ENCODE results near the gene PDGFD.

PDGFD gene

DNA sequence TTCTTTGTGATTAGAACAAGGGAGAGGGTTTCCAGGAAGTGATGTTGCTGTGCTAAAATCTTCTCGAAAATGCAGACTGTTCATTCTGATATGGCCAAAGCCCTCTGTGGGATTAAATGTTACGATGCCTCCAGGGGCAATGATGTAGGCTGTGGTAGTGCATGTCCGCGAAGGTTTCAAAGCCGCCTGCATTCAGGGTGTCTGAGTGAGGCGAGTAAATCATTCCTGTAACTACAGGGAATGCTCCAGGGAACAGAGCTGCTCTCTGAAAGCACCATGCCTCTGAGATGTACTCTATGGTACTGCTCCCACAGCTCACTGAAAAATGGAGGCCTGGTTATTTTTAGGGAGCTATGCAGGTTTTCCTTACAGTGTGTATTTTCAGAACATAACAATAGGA is 21.2 kb downstream of the PDGFD start:
- DNase-seq = no peak

DNA sequence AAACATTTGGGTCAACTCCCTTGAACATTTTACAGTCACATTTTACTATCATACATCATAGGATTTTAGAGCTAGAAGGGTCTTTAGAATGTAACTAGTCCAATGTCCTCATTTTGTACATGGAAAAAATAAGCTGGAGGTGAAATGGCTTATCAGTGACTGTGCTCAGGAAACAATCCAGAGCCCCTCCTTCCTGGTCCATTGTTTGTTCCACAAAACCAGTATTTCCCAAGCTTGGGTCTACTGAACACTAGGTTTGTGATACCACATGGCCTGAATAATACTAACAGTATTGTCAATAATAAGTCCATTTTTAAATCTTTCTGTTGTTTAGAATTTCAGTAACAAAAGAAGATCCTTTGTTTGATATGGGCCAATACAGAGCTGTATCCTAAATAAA is 27.1 kb downstream of the PDGFD start:
- no peak for DNase-seq

DNA sequence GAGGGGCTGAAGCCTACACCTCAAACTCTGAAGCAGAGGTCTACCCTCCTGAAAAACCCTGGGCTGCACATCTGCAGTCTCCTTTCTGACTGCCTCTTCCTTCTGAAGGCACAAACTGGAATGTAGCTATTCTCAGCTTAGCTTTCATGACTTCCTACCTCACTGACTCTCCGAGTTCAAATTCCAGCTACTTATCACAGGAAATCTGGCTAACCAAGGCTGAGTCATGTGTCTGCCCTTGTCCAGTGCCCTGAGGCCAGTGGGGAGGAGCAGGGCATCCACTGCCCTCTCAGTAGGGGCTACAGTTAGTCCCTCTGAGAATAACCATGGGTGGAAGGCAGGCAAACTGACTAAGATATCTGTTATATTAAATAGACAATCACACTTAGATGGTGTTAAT is 29.2 kb downstream of the PDGFD start:
- DNase-seq = no peak

DNA sequence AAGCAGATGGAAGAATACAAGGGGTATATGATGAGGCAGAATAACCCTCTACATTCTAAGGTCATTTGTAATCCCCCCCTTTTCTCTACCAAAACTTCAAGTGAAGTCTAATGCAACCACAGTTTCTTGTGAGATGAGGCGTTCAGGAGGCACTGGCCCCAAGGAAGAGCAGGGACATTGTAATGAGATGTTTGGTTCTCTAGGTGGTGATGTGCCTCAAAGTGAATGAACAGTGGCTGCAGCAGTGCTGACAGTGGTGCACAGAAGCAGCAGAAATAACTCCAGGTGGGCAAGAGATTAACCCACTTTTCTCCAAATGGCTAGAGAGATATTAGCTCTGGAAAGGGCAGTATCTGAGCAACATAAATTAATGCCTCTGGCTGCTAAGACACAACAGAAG is 33.8 kb downstream of the PDGFD start:
- DNase-seq = no peak

DNA sequence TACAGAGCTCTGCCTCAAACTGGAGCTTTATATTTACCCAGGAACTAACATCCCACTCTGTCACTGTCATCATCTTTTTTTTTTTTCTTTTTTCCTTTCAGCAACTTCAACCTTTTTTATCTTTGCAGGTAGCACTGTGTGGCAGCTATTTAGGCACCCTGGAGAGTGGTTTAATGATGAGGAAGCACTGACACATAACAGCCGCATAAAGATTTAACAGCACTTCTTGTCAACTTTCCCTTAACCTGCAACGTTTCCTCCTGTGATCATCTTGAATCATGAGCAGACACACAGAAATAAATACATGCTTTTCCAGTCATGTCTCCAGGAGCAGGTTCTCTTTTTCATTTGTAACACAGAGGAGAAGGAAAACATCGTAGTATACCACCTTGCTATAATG is 34.8 kb downstream of the PDGFD start:
- DNase-seq = no peak

DNA sequence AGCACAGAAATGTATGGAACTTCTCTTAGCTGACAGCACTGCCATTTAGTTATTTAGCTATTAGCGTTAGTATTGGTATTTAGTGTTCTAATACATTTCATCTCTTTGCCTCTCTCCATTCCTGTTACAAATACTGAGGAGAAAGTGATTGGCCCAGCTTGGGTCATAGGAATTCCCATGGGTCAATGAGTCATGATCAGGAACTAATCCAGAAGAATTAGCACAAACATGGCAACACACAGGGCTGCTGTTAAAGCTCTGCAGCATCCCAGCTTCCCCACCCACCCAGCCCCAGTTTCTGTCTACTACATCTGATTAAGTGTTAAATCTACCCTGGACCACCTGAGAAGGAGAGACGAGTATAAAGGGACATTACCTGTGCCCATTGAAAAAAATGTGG is 36.1 kb downstream of the PDGFD start:
- DNase-seq = no peak

DNA sequence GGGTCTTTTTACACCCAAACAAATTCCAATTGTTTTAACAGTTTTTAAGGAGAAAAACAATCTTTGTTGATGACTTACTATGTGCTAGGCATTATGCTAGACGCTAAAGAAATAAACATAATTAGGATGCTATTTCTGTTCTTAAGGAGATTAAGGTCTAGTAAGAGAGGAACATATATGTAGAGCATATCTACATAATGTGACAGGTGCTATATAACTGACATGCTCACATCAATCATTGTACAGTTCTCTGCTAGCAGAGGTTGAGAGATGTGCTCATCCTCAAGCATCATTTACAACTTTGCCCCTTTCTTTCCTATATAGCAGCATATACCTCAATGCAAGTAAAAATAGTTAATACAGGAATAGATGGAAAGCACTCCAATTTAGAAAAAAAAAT is 37.5 kb downstream of the PDGFD start:
- no peak for DNase-seq

DNA sequence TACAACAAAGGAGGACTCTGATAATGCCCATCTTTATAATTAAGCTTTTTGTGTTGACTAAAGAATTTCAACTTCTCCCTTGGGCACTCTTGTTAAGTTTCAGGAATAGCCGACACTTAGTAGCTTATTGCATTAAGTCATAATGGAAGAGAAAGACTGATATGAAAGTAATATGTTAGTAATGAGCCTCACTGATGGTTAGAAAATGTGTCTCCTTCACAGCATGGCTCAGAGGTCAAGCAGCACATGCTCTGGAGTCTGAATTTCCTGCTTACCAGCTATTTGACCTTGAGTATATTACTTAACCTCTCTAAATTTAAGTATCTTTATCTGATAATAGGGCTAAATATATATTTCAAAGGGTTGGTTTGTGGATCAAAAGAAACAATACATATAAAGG is 39.0 kb downstream of the PDGFD start:
- DNase-seq = no peak

DNA sequence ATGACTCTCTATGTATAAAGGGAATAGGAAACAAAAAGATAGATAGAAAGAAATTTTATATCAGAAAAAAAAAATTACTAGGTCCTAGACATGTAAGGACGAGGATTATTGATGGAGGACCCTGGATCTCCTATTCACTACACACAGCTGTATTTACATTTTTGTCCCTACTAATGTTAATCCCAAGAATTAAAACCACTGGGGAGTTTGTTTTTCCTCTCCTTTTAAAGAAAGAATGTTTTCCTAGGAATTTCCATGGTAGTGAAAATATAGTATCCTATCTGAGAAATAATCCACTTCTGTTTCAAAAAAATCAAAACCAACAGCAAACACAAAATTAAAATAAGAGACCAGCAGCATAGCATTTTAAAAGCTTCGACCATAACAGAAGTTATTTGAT is 41.1 kb downstream of the PDGFD start:
- DNase-seq = no peak

DNA sequence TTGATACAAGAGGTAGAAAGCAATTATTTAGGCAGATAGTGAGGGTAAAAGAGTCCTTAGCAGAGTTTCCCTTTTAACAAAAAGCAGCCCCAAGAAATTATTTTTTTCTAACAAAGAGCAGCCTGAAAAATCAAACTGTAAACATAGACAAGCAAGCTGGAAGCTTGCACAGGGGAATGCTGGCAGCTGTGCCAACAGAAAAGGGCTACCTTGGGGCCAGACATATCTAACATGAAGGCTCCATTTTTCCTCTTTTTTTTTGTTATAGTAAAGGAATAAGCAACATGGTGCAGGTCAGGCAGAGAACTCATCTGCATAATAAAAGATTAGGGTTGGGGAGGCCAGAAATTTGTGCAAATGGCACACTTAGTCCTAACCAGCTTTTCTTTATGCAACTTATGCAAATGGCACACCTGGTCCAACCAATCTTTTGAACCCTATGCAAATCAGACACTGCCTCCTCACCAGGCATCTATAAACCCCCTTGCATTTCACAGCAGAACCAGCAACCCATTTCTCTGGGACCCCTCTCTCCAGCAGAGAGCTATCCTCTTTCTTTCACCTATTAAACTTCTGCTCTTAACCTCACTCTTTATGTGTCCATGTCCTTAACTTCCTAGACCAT is 41.8 kb downstream of the PDGFD start:
- no peak for DNase-seq

DNA sequence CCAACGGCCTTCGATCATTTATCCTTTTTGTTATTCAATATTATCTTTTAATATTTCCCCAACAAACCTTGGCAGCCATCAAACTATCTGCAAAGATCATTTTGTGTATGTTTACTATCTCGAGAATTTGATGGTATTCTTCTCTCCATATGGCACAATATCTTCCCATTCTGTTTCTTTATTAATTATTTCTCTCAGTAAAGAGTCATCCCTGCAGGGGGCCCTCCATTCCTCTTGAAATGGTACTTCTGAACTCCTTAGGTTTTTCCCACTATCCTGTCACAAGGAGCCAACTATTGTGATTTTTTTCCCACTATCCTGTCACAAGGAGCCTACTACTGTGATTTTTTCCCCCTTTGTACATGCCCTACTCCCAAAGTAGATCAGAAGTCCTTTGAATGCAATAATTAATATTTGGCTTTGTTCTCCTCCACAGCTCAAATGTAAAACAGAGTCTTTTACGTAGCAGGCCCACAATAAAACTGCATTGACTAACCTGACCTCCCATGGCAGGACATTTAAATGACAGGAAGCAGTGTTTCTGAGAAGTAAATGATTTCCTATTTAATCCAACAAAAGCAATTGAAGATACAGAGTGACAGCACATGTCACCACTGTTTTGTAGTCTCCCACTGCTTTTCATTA is 43.3 kb downstream of the PDGFD start:
- no peak for DNase-seq

DNA sequence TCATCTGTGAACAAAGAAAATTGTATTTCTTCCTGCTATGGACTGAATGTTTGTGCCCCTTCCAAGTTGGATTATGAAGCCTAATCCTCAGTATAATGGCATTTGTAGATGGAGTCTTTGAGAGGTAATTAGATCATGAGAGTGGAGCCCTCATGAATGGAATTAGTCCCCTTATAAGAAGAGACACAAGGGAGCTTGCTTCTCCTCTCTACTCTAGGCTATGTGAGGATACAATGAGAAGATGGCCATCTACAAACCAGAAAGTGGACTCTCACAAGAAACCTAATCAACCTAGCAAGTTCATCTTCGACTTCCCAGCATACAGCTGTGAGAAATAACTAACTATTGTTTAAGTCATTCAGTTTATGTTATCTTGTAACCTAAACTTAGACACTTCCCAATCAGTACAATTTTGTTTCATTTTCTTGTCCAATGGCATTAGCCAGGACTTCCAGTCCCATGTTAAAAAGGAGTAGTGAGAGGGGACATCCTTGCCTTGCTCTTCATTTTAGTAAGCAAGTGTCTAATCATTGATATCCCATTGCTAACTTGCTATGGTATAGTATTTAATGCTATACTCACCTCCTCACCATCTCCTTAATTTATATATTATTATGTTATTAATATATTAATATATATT is 45.7 kb downstream of the PDGFD start:
- DNase-seq = no peak

DNA sequence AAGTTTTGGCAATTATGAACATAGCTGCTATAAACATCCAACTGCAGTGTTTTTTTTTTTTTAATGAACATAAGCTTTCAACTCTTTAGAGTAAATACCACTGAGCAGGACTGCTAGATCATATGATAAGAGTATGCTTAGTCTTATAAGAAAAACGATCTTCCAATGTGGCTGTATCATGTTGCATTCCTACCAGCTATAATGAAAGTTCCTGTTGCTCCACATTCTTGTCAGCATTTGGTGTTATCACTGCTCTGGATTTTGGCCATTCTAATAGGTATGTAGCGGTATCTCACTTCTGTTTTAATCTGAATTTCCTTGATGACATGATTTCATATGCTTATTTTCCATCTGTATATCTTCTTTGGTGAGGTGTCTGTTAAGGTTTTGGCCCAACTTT is 50.4 kb downstream of the PDGFD start:
- no peak for DNase-seq

DNA sequence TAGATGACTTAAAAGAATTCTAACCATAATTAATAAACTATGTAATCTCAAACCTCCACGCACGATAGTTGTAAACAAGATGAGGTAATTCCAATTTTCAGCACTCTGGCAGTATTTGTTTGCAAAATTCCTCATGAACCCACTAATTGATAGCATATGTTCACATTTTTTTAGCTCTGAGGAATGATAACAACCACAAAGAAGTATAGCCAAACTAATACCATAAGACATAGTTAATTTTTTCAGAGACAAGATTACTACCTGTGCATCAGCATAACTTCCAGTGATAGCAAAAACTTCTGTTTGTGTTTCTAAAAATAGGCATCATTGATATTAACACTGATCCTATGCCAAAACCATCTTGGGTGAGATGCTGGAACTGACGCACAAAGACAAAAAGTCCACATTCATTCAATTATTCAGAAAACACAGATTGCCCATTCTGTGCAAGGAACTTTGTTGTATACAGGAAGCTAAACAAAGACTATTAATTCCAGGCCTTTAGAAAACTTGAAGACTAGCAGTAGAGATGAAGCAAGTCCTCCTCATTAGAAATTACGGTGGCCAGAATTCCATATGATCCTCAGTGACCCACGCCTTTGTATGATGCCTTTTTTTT is 57.7 kb downstream of the PDGFD start:
- DNase-seq = no peak

DNA sequence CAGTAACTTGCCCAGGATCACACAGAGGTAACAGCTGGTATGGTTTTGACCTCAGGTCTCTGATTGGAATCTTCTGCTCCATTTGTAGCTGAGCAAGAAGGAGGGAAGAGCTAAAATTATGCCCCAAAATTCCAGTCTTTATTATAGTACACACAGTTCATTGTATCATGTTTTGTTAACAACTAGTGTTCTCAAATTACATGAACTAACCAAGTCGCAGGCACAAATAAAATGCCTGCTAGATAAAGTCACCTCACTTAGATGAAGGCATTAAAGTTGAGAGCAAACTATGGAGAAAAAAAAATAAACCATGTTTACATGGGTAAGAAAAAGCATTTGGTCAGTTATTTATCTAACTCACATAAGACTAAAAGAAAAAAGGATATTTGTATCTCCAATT is 58.8 kb downstream of the PDGFD start:
- no peak for DNase-seq

DNA sequence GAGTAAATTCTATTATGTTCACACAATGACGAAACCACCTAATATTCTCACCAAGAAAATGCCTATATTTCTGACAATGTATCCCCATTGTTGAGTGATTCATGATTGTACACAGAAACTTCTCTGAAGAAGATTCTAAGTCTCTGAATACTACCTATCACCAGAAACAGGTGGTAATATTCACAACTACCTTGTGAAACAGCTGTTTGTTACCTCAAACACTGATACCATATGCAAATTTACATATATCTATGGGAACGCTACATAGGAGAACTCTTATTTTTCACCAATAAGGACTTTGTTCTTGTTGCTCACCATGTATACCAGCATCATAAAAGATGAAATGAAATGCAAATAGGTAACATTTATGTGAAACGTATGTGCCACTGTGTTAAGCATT is 59.3 kb downstream of the PDGFD start:
- no peak for DNase-seq

DNA sequence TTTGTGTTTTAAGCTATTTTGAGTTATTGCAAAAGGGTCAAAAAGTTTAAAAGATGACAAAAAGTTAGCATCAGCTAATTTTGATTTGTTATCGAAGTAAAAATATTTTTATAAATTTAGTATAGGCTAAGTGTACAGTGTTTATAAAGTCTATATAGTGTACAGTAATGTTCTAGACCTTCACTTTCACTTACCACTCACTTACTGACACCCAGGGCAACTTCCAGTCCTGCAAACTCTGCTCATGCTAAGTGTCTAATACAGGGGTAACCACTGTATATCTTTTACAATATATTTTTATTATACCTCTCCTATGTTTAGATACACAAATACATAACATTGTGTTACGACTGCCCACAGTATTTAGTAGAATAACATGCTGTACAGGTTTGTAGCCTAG is 59.7 kb downstream of the PDGFD start:
- no peak for DNase-seq

DNA sequence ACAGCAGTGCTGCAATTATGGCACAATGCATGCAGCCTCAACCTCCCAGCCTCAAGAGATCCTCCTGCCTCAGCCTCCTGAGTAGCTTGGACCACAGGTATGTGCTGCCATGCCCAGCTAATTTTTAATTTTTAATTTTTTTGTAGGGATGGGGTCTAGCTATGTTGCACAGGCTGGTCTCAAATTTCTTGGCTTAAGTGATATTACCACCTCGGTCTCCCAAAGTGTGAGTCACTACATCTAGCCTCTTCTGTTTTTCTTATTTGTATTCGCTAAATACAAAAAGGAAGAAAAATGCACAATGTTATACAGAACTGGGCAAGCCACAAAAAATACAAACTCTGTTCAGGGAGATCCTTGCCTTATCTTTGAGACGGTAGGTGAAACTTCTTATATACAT is 65.4 kb downstream of the PDGFD start:
- DNase-seq = no peak

DNA sequence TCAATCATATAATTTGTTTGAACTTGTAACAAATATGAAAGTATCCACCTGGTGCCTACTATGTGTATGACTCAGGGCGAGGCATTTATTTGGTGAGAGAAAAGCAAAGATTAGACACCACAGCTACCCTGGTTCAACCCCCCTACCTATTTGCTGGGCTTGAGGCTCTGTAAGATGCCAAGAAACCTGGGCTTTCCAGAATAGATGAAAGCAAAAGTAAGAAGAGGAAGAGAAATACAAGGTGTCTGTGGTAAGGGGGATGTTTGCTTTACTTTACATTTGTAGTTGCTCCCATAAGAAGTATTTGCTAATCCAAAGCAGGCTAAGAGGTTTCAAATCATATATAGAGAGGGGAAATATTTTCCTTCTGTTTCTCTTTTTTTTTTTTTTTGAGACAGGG is 65.8 kb downstream of the PDGFD start:
- DNase-seq = no peak

DNA sequence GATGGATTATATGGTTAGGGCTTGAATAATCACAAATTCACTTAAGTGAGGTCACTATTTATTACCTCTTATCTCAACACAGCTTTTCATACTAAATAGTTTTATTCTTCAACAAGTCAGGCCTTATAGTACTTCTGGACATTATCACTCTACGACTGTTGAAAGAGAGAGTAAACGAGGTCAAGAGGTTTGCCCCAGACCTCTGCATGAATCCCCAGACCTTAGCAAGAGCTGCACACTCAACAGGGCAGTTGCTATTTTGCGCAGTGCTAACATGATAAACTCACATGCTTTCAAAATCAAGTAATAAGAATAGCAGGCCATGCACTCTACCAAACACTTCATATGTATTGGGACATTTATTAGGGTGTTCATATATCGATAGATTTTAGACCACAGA is 67.0 kb downstream of the PDGFD start:
- DNase-seq = no peak

DNA sequence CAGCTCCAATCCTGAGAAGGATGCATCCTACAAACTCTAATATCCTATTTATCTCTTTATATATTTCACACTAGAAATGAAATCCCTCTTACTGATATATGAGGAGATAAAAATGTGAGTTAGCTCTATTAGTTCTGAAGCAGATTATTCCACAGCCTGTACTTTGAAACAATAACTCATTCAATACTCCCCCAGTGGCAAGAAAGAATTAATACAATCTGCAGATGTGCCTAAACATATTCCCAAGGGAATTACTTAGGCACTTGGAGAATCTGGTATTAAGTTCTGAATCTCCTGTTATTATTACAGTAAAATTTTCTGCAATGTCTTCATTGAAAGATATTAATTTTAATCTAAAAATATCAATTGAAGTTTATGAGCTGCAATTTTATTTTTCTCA is 68.2 kb downstream of the PDGFD start:
- no peak for DNase-seq

DNA sequence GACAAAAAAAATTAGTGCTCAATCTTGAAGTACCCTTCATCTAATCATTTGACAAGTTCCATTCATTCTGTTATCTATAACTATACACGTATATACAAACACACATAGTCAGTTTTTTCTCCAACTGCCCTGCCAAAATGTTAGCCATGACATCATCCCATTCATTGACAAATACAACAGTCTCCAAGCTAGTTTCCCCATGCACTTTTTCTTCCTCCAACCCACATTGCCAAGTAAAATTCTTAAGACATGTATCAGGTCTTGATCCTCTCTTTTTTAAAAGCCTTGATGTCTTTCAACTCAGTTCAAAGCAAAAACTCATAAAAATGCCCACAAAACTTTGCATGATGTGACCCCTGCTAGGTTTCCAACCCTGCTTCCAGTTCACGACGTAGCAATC is 69.4 kb downstream of the PDGFD start:
- no peak for DNase-seq

DNA sequence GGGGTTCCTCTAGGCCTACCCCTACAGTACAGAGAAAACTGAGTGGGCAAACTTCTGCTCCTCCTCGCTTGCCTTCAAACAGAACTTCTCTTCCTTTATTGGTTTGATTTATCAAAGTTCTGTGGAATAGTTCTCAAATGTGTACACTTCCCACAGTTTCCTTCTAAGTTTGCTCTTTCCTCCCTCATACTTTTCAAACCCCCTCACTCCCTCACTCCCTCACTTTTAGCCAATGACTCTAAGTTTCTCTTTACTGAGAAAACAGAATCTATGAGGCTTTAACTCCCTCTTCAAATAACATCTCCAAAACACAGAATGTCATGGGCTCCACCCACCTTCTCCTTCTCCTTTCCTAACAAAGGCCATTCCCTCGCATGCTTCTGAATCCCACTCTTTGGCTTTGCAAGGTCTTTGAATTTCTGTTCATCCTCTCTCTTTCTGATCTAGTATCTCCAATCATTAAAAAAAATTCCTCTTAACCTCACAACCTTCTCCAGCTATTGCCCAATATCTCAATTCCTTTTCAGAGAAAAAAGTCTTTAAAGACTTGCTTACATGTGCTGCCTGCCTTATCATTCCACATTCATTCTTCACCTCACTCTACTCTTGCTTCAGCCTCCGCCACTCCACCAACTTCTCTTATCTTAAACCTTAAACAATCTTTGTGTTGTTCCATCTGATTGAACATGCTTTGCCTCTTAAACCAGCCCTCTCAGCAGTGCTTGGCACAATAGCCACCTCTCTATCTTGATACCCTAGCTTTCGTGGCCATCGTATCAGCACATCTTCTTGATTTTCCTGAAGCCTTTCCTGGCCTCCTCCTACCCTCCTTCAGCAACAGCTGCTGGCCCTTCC is 70.3 kb downstream of the PDGFD start:
- no peak for DNase-seq

Data from activated CD4-positive, alpha-beta T cell treated with anti-CD3 and anti-CD28 coated beads, Interleukin-2, amount 50 U/mL, for 16 hours (primary cell).